HepG2 (cell line): ENCODE results near the gene OTUD4. TPM values are rescaled to one million over a fixed set of nuclear protein-coding genes. Genes with fewer than 3 reads are reported as not detected.
"Not testable (repeated sequence)": the region's sequence is repeated elsewhere in the genome, so short reads cannot be mapped to it uniquely, and the experiment has no call there.

Experiments used
- ATAC-seq: fragments of 200-7000 bp; cut with Tn5 transposase; 3 replicates; pipeline ENCODE4 v1.9.1; 2020; ENCODE audit warnings: mild to moderate bottlenecking, moderate library complexity
- BruUV-seq: library from RNA; stranded (reverse); fragments of 400-500 nt; replicated peaks from 2 replicates; lab custom pipeline; 2021; lab: Mats Ljungman, UMichigan
- CTCF ChIA-PET: fragments of 300-600 bp; formaldehyde crosslinking; extraction: SDS; loops from one replicate; lab custom pipeline; 2021; ENCODE audit warnings: low total read pairs, inconsistent platforms, low intra/inter-chr PET ratio; lab: Yijun Ruan, JAX
- POLR2A ChIA-PET: fragments of 350-600 bp; sonication (Branson Sonifier 250); formaldehyde crosslinking; loops from one replicate; lab custom pipeline; 2020; ENCODE audit warnings: antibody characterized with exemption, inconsistent platforms; lab: Yijun Ruan, JAX
- DNase-seq: peaks from one replicate; pipeline ENCODE4 v3.0.0-alpha.2; 2015; ENCODE audit warnings: low spot score
- FAIRE-seq: peaks from 3 replicates; lab custom pipeline; 2011; peaks lifted over from hg19 to GRCh38; lab: Jason Lieb, UNC
- H2AFZ ChIP-seq: one replicate; pipeline ENCODE4 v1.6.1; 2011; ENCODE audit warnings: low read length, inconsistent platforms
- H3K27ac ChIP-seq: fragments of 300-600 bp; 3 replicates; pipeline ENCODE4 v1.8.0; 2011; ENCODE audit warnings: mixed run types, mild to moderate bottlenecking, mixed read lengths, low read length, inconsistent platforms; ENCODE audit not compliant: insufficient read depth; ENCODE audit errors: extremely low read length
- H3K27me3 ChIP-seq, 2 experiments: fragments of 200-600 bp in 1 of 2; 2 replicates in 1 of 2; 3 replicates in 1 of 2; pipeline versions ENCODE4 v1.6.0 to v1.8.0; 2011; ENCODE audit warnings: low read length in 2 of 2, mild to moderate bottlenecking in 2 of 2, moderate library complexity in 2 of 2, inconsistent platforms in 1 of 2; ENCODE audit not compliant: insufficient read depth in 2 of 2, control insufficient read depth in 1 of 2
- H3K36me3 ChIP-seq, 2 experiments: fragments of 200-600 bp in 1 of 2; replicated peaks in 1 of 2; 2 replicates in 1 of 2; 3 replicates in 1 of 2; pipeline versions ENCODE4 v1.5.1 to v1.8.0; 2011; ENCODE audit warnings: low read length in 2 of 2, inconsistent platforms in 1 of 2; ENCODE audit not compliant: insufficient read depth in 2 of 2, control insufficient read depth in 1 of 2
- H3K4me1 ChIP-seq: 2 replicates; pipeline ENCODE4 v1.5.1; 2012; ENCODE audit warnings: low read length, inconsistent platforms; ENCODE audit not compliant: insufficient read depth
- H3K4me2 ChIP-seq: 2 replicates; pipeline ENCODE4 v1.6.0; 2011; ENCODE audit warnings: low read depth, low read length, inconsistent platforms
- H3K4me3 ChIP-seq, 3 experiments: fragments of 200-600 bp in 1 of 3; sonication (generic), shearing (Covaris generic) in 1 of 3; replicated peaks in 1 of 3; 2 replicates each; pipeline ENCODE4 v1.5.1; 2011 to 2016; ENCODE audit warnings: low read length in 3 of 3, inconsistent platforms in 2 of 3, low read depth in 2 of 3, mild to moderate bottlenecking in 2 of 3, control low read depth in 1 of 3, mixed read lengths in 1 of 3; ENCODE audit not compliant: insufficient read depth in 1 of 3
- H3K79me2 ChIP-seq: one replicate; pipeline ENCODE4 v1.6.1; 2011; ENCODE audit warnings: low read length, inconsistent platforms; ENCODE audit not compliant: insufficient read depth
- H3K9ac ChIP-seq: 2 replicates; pipeline ENCODE4 v1.6.0; 2011; ENCODE audit warnings: mild to moderate bottlenecking, low read depth, low read length, inconsistent platforms; ENCODE audit not compliant: insufficient read depth
- H3K9me3 ChIP-seq: 2 replicates; pipeline ENCODE4 v1.5.1; 2012; ENCODE audit warnings: mild to moderate bottlenecking, low read length
- H4K20me1 ChIP-seq: 2 replicates; pipeline ENCODE4 v1.6.0; 2011; ENCODE audit warnings: inconsistent platforms, mild to moderate bottlenecking, low read length, moderate library complexity; ENCODE audit not compliant: insufficient read depth
- ATF7 ChIP-seq, 2 experiments: fragments of 450-650 bp in 1 of 2; sonication (generic) in 1 of 2; formaldehyde crosslinking in 1 of 2; IDR thresholded peaks; 2 replicates each; pipeline versions ENCODE4 v1.4.0 to v1.6.1; 2016 to 2020; ENCODE audit warnings: antibody characterized with exemption in 1 of 2, mild to moderate bottlenecking in 1 of 2, missing genetic modification reagents in 1 of 2
- HNRNPUL1 ChIP-seq: fragments of 200-400 bp; formaldehyde crosslinking; IDR thresholded peaks from 2 replicates; pipeline ENCODE4 v1.6.1; 2017; ENCODE audit warnings: low read depth, mild to moderate bottlenecking, low read length, moderate library complexity
- STAG1 ChIP-seq: sonication (generic); formaldehyde crosslinking; IDR thresholded peaks from 2 replicates; pipeline ENCODE4 v1.4.0; 2020; ENCODE audit warnings: missing genetic modification reagents
- TARDBP ChIP-seq: sonication (generic); formaldehyde crosslinking; IDR thresholded peaks from 2 replicates; pipeline ENCODE4 v1.8.0; 2022; ENCODE audit warnings: mild to moderate bottlenecking, missing genetic modification reagents
- WGBS: methylation state at CpG from one replicate; pipeline ENCODE4 v1.1.6; 2017; ENCODE audit warnings: low lambda C conversion rate; 5-methylcytosine and 5-hydroxymethylcytosine counted together
- in situ Hi-C: cut with HindIII; loops from 2 replicates; pipeline ENCODE4 v1.10.0; 2017; ENCODE audit warnings: low pct_unique_long_range_greater_than_20kb; ENCODE audit not compliant: extremely low pct_ligation_motif_present
- intact Hi-C: fragments of 100-400 bp; cut with micrococcal nuclease; formaldehyde crosslinking; loops from one replicate; pipeline ENCODE4 v1.10.0; 2022; ENCODE audit not compliant: unreplicated experiment
- polyA plus RNA-seq, 8 experiments: library from polyadenylated mRNA; depleted of rRNA in 3 of 8; stranded (reverse) in 7 of 8; unstranded in 1 of 8; fragments of >200 nt; fragmentation: Illumina TruSeq in 4 of 8; extraction: Trizol in 4 of 8; gene quantifications; 2 replicates each; pipeline versions ENCODE4 v1.2.1 to v1.2.3, GENCODE V29; 2011 to 2016; ENCODE audit warnings: low read depth in 4 of 8, missing spikeins in 1 of 8, mixed read lengths in 1 of 8; ENCODE audit not compliant: insufficient read depth in 1 of 8
- total RNA-seq, 5 experiments: library from RNA; depleted of rRNA; stranded (reverse); fragments of >200 nt; fragmentation: Illumina TruSeq; extraction: Trizol; gene quantifications; 2 replicates each; pipeline ENCODE4 v1.2.3, GENCODE V29; 2016; ENCODE audit warnings: low read depth in 1 of 5

OTUD4 gene
- total and polyA plus RNA-seq, 2 of the 13 experiments (the other 11 are each of a cell fraction or from before 2014, with no cell fraction given): 16.1 to 18.0 TPM

GRCh38 chr4:145148980-145149379, 31.4 kb downstream of the OTUD4 start:
- no TSS peak for BruUV-seq
- Histone ChIP-seq H3K9me3 (no peaks in the 10 kb centered on the region), H3K27me3 (no peaks in the 10 kb centered on the region), H2AFZ (no peak overlapping the region), H3K4me3 (no peak overlapping the region), H3K27ac (no peak overlapping the region), H3K4me1 (no peaks in the 10 kb centered on the region), H3K9ac (no peak overlapping the region), H3K36me3 (peaks cover 14 to 79% of the 10 kb centered on the region in 2 experiments), H3K4me2 (no peak overlapping the region), H4K20me1 (no peaks in the 10 kb centered on the region), H3K79me2 (no peaks in the 10 kb centered on the region)
- no peak for ATAC-seq
- DNase-seq: no peak
- 96% methylated on average over 3 of the region's 3 CpGs for WGBS
- CTCF ChIA-PET: no interaction called here
- in situ Hi-C loops: no loop called here
- intact Hi-C loops: no loop called here
- POLR2A ChIA-PET: no interaction called here
- TF ChIP-seq TARDBP: no peak
- TF ChIP-seq STAG1 (CRISPR knock-in tag): no peak
- TF ChIP-seq ATF7 (IDR thresholded peaks at IDR 0.05): 0 out of 2 replicates have a peak, but pooled peaks have one; percentile 6
- no peak for TF ChIP-seq ATF7 (CRISPR knock-in tag; IDR thresholded peaks at IDR 0.05)
- no peak for TF ChIP-seq HNRNPUL1
- no peak for FAIRE-seq

GRCh38 chr4:145136219-145136618, 44.2 kb downstream of the OTUD4 start:
- intact Hi-C loops, in situ Hi-C loops, H2AFZ ChIP-seq, DNase-seq, H3K4me3 ChIP-seq, CTCF ChIA-PET, H3K27ac ChIP-seq, POLR2A ChIA-PET, H3K4me1 ChIP-seq, ATAC-seq, H3K4me2 ChIP-seq, H3K79me2 ChIP-seq, FAIRE-seq, H4K20me1 ChIP-seq, BruUV-seq, H3K9me3 ChIP-seq, H3K27me3 ChIP-seq, H3K9ac ChIP-seq: not testable (repeated sequence)
- WGBS: 94% methylated on average over 1 of the region's 1 CpG
- H3K36me3 ChIP-seq: peaks cover 0 to 32% of the 10 kb centered on the region in 2 experiments; a peak in 3 of 5 replicates
